ENCODE results near the gene ZNF689. TPM values are rescaled to one million over a fixed set of nuclear protein-coding genes. Genes with fewer than 3 reads are reported as not detected.

ZNF689 gene
- total RNA-seq, 3 donors from 2014 or later (not counting 1 experiment from before 2014, with no cell fraction given) = 8.8 to 9.3 (median 9.1) TPM

DNA sequence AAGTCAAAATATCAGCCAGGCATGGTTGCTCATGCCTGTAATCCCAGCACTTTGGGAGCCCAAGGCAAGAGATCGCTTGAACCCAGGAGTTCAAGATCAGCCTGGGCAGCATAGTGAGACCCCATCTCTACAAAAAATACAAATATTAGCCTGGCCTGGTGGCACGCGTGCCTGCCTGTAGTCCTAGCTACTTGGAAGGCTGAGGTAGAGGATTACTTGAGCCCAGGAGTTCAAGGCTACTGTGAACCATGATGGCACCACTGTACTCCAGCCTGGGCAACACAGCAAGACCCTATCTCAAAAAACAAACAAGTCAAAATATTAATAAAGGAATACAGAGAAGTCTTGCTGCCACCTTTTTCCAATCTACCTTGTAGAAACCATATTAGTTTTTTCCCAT, 4.2 kb downstream of the ZNF689 start:
- Mint-ChIP-seq H3K27ac (no peak overlapping the region), H3K36me3 (no peaks in the 10 kb centered on the region), H3K9me3 (no peaks in the 10 kb centered on the region), H3K4me1 (peaks cover 5 to 14% of the 10 kb centered on the region in 2 donors), H3K27me3 (ENCODE audit: low read depth in 2 of 2) (no peaks in the 10 kb centered on the region), H3K4me3 (no peak overlapping the region)
- no peak for DNase-seq
- TF ChIP-seq, protein P1, sequence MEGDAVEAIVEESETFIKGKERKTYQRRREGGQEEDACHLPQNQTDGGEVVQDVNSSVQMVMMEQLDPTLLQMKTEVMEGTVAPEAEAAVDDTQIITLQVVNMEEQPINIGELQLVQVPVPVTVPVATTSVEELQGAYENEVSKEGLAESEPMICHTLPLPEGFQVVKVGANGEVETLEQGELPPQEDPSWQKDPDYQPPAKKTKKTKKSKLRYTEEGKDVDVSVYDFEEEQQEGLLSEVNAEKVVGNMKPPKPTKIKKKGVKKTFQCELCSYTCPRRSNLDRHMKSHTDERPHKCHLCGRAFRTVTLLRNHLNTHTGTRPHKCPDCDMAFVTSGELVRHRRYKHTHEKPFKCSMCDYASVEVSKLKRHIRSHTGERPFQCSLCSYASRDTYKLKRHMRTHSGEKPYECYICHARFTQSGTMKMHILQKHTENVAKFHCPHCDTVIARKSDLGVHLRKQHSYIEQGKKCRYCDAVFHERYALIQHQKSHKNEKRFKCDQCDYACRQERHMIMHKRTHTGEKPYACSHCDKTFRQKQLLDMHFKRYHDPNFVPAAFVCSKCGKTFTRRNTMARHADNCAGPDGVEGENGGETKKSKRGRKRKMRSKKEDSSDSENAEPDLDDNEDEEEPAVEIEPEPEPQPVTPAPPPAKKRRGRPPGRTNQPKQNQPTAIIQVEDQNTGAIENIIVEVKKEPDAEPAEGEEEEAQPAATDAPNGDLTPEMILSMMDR (IDR thresholded peaks at IDR 0.05) = no peak
- Histone ChIP-seq H3K9me3 (ENCODE audit: control insufficient read depth, insufficient read depth, low read length) (no peaks in the 10 kb centered on the region), H3K27ac (ENCODE audit: low read length) (no peak overlapping the region), H3K4me3 (ENCODE audit: low read length) (no peak overlapping the region), H3K4me1 (ENCODE audit: control insufficient read depth, insufficient read depth, low read length) (peaks cover 20% of the 10 kb centered on the region), H3K27me3 (ENCODE audit: control insufficient read depth, insufficient read depth, low read length) (no peaks in the 10 kb centered on the region), H3K36me3 (ENCODE audit: control insufficient read depth, insufficient read depth, low read length) (peaks cover 26% of the 10 kb centered on the region)
- ATAC-seq = no peak
- intact Hi-C loops (cut with micrococcal nuclease) = no loop called here
- 88% methylated on average over 1 of the region's 3 CpGs for WGBS (ENCODE audit: insufficient coverage)

DNA sequence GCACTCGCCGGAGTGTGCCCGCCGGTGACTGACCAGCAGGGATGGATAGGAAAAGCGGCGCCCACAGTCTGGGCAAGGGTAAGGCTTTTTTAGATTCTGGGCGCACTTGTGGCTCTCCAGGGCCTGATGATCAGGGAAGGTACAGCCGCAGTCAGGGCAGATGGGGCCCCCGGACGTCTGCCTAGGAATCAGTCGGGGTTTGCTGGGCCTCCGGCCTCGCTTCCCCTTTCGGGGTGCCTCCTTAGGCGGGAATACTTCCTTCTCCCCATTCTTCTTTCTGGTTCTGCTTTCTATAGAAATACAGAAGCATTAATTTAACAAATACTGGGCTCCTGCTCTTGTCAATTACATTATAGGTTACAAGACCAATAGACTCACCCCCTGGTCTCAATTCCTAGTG, 5.0 kb downstream of the ZNF689 start:
- no peak overlapping the region for H3K4me3 Mint-ChIP-seq
- Histone ChIP-seq H3K4me1 (ENCODE audit: control insufficient read depth, insufficient read depth, low read length) (peaks cover 13% of the 10 kb centered on the region), H3K27ac (ENCODE audit: low read length) (no peak overlapping the region), H3K36me3 (ENCODE audit: control insufficient read depth, insufficient read depth, low read length) (peaks cover 26% of the 10 kb centered on the region), H3K4me3 (ENCODE audit: low read length) (no peak overlapping the region), H3K27me3 (ENCODE audit: control insufficient read depth, insufficient read depth, low read length) (no peaks in the 10 kb centered on the region), H3K9me3 (ENCODE audit: control insufficient read depth, insufficient read depth, low read length) (no peaks in the 10 kb centered on the region)
- H3K36me3 Mint-ChIP-seq = no peaks in the 10 kb centered on the region
- H3K27ac Mint-ChIP-seq = no peak overlapping the region
- DNase-seq (no peak), ATAC-seq (no peak)
- H3K27me3 Mint-ChIP-seq (ENCODE audit: low read depth in 2 of 2) = no peaks in the 10 kb centered on the region
- intact Hi-C loops (cut with micrococcal nuclease) = no loop called here
- WGBS (ENCODE audit: insufficient coverage) = 91% methylated on average over 15 of the region's 15 CpGs
- H3K9me3 Mint-ChIP-seq = no peaks in the 10 kb centered on the region
- H3K4me1 Mint-ChIP-seq = peaks cover under 1 to 9% of the 10 kb centered on the region in 2 donors
- TF ChIP-seq, protein P1 (IDR thresholded peaks at IDR 0.05) = no peak

DNA sequence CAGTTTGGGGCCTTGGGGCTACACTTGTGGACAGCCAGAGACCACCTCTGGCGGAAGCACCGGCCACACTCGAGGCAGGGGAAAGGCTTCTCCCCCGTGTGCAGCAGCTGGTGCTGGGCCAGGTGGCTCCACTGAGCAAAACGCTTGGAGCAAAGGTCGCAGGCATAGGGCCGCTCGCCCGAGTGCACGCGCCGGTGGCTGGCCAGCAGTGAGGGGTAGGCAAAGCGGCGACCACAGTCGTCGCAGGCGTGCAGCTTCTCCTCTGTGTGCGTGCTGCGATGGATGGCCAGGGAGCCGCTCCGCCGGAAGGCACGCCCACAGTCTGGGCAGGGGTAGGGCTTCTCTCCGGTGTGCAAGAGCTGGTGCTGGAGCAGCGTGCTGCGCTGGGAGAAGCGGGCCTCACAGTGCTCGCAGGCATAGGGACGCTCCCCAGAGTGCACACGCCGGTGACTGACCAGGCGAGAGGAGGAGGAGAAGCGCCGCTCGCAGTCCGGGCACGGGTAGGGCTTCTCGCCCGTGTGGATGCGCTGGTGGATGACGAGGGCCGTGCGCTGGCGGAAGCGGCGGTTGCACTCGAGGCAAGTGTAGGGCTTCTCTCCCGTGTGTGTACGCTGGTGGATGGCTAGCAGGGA, 5.8 kb downstream of the ZNF689 start:
- Histone ChIP-seq H3K4me1 (ENCODE audit: control insufficient read depth, insufficient read depth, low read length) (peaks cover 11% of the 10 kb centered on the region), H3K36me3 (ENCODE audit: control insufficient read depth, insufficient read depth, low read length) (peaks cover 26% of the 10 kb centered on the region), H3K27ac (ENCODE audit: low read length) (no peak overlapping the region), H3K4me3 (ENCODE audit: low read length) (no peak overlapping the region), H3K27me3 (ENCODE audit: control insufficient read depth, insufficient read depth, low read length) (no peaks in the 10 kb centered on the region), H3K9me3 (ENCODE audit: control insufficient read depth, insufficient read depth, low read length) (no peaks in the 10 kb centered on the region)
- ATAC-seq (no peak), DNase-seq (no peak)
- Mint-ChIP-seq H3K27ac (no peak overlapping the region), H3K4me1 (peaks cover 0 to 8% of the 10 kb centered on the region in 2 donors), H3K4me3 (no peak overlapping the region), H3K9me3 (no peaks in the 10 kb centered on the region), H3K36me3 (no peaks in the 10 kb centered on the region), H3K27me3 (ENCODE audit: low read depth in 2 of 2) (no peaks in the 10 kb centered on the region)
- intact Hi-C loops (cut with micrococcal nuclease) = no loop called here
- TF ChIP-seq, protein P1 (IDR thresholded peaks at IDR 0.05) = no peak
- 97% methylated on average over 49 of the region's 49 CpGs for WGBS (ENCODE audit: insufficient coverage)

DNA sequence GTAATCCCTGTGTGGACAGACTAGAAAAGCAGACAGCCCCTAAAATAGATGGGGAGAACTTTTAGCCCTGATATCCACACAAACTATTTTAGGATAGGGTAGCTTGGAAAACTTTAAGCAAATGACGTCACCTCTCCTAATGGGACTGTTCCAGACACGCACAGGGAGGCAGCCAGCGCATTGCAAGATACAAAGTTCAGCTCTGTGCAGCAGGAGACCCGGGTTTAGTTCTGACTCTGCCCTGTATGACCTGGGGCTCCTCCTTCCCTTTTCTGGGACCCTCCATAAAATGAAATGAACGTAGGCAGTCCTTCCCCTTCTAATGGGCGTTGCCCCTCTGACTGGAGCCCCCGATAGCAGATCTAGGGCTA, 6.3 kb downstream of the ZNF689 start:
- Histone ChIP-seq H3K36me3 (ENCODE audit: control insufficient read depth, insufficient read depth, low read length) (peaks cover 26% of the 10 kb centered on the region), H3K4me1 (ENCODE audit: control insufficient read depth, insufficient read depth, low read length) (peaks cover 6% of the 10 kb centered on the region), H3K27ac (ENCODE audit: low read length) (no peak overlapping the region), H3K4me3 (ENCODE audit: low read length) (no peak overlapping the region), H3K9me3 (ENCODE audit: control insufficient read depth, insufficient read depth, low read length) (no peaks in the 10 kb centered on the region), H3K27me3 (ENCODE audit: control insufficient read depth, insufficient read depth, low read length) (no peaks in the 10 kb centered on the region)
- ATAC-seq (no peak), DNase-seq (no peak)
- no peak overlapping the region for H3K4me3 Mint-ChIP-seq
- H3K27ac Mint-ChIP-seq = no peak overlapping the region
- 95% methylated on average over 7 of the region's 7 CpGs for WGBS (ENCODE audit: insufficient coverage)
- no peaks in the 10 kb centered on the region for H3K36me3 Mint-ChIP-seq
- intact Hi-C loops (cut with micrococcal nuclease) = no loop called here
- peaks cover 0 to 3% of the 10 kb centered on the region in 2 donors for H3K4me1 Mint-ChIP-seq
- no peaks in the 10 kb centered on the region for H3K27me3 Mint-ChIP-seq (ENCODE audit: low read depth in 2 of 2)
- H3K9me3 Mint-ChIP-seq = no peaks in the 10 kb centered on the region
- TF ChIP-seq, protein P1 (IDR thresholded peaks at IDR 0.05) = no peak

All from natural killer cell (primary cell).